Measurements from ENCODE around the gene PRSS12.

DNA sequence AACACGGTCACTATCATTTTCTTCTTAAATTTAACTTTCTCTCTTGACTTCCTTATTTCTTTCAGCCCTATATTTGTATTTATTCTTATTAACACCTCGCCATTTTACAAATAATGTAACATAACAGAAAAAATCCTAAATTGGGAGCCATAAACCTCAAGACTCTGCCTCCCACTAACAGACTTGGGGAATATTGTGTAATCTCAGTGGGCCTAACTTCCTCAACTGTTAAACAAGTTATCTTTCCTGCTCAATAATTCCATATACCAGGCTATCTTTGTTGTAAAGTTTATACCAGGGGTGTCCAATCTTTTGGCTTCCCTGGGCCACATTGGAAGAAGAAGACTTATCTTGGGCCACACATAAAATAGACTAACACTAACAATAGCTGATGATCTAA lies 26.2 kb downstream of the PRSS12 start:
- TF ChIP-seq, protein P1, sequence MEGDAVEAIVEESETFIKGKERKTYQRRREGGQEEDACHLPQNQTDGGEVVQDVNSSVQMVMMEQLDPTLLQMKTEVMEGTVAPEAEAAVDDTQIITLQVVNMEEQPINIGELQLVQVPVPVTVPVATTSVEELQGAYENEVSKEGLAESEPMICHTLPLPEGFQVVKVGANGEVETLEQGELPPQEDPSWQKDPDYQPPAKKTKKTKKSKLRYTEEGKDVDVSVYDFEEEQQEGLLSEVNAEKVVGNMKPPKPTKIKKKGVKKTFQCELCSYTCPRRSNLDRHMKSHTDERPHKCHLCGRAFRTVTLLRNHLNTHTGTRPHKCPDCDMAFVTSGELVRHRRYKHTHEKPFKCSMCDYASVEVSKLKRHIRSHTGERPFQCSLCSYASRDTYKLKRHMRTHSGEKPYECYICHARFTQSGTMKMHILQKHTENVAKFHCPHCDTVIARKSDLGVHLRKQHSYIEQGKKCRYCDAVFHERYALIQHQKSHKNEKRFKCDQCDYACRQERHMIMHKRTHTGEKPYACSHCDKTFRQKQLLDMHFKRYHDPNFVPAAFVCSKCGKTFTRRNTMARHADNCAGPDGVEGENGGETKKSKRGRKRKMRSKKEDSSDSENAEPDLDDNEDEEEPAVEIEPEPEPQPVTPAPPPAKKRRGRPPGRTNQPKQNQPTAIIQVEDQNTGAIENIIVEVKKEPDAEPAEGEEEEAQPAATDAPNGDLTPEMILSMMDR (conservative IDR thresholded peaks at IDR 0.05; ENCODE audit: low read depth, low read length) = no peak
- no peak for TF ChIP-seq EZH2 (IDR thresholded peaks at IDR 0.05; ENCODE audit: borderline replicate concordance, low read depth, low read length, poor library complexity, severe bottlenecking)

Data from A673 (cell line).